HepG2 (cell line): ENCODE measurements around the gene TMEM134. TPM values are rescaled to one million over a fixed set of nuclear protein-coding genes. Genes with fewer than 3 reads are reported as not detected.
A peak's percentile ranks its signal among the peaks of the same experiment; 100 is the strongest.

Experiments
- FOXA3 ChIP-seq: IDR thresholded peaks from 2 replicates; pipeline ENCODE4 v1.6.1; 2016; ENCODE audit warnings: missing genetic modification reagents, missing compliant biosample characterization
- KDM4B ChIP-seq: sonication (generic); formaldehyde crosslinking; IDR thresholded peaks from 2 replicates; pipeline ENCODE4 v1.4.0; 2020; ENCODE audit warnings: missing genetic modification reagents
- LCORL ChIP-seq, 2 experiments: fragments of 450-650 bp in 1 of 2; sonication (generic) in 1 of 2; formaldehyde crosslinking in 1 of 2; IDR thresholded peaks; 2 replicates each; pipeline versions ENCODE4 v1.5.0 to v1.6.1; 2017 to 2020; ENCODE audit warnings: antibody characterized with exemption in 1 of 2, missing genetic modification reagents in 1 of 2
- MTERF4 ChIP-seq: sonication (generic); formaldehyde crosslinking; IDR thresholded peaks from 2 replicates; pipeline ENCODE4 v1.8.0; 2023; ENCODE audit warnings: mild to moderate bottlenecking, missing genetic modification reagents
- NR0B2 ChIP-seq: sonication (generic); formaldehyde crosslinking; IDR thresholded peaks from 2 replicates; pipeline ENCODE4 v1.4.0; 2020; ENCODE audit warnings: mild to moderate bottlenecking, missing genetic modification reagents
- PAF1 ChIP-seq: IDR thresholded peaks from 2 replicates; pipeline ENCODE4 v1.6.1; 2016; ENCODE audit warnings: missing genetic modification reagents, missing compliant biosample characterization
- SCMH1 ChIP-seq: sonication (generic); formaldehyde crosslinking; IDR thresholded peaks from 2 replicates; pipeline ENCODE4 v1.9.0; 2021; ENCODE audit warnings: missing genetic modification reagents, mild to moderate bottlenecking, borderline replicate concordance
- SMAD1 ChIP-seq: sonication (generic); formaldehyde crosslinking; IDR thresholded peaks from 2 replicates; pipeline ENCODE4 v1.4.0; 2020; ENCODE audit warnings: missing genetic modification reagents, low read depth, mild to moderate bottlenecking, borderline replicate concordance
- ZBTB26 ChIP-seq: IDR thresholded peaks from 2 replicates; pipeline ENCODE4 v1.6.1; 2016; ENCODE audit warnings: missing compliant biosample characterization, missing genetic modification reagents, borderline replicate concordance
- ZBTB49 ChIP-seq: sonication (generic); formaldehyde crosslinking; IDR thresholded peaks from 2 replicates; pipeline ENCODE4 v1.4.0; 2020; ENCODE audit warnings: missing genetic modification reagents, borderline replicate concordance
- ZIK1 ChIP-seq: sonication (generic); formaldehyde crosslinking; IDR thresholded peaks from 2 replicates; pipeline ENCODE4 v1.5.0; 2020; ENCODE audit warnings: mild to moderate bottlenecking, low read depth, missing genetic modification reagents, borderline replicate concordance
- ZNF224 ChIP-seq: sonication (generic); formaldehyde crosslinking; IDR thresholded peaks from 2 replicates; pipeline ENCODE4 v1.5.0; 2020; ENCODE audit warnings: mild to moderate bottlenecking, missing genetic modification reagents
- ZNF260 ChIP-seq: sonication (generic); formaldehyde crosslinking; IDR thresholded peaks from 2 replicates; pipeline ENCODE4 v1.4.0; 2020; ENCODE audit warnings: missing genetic modification reagents, low read depth, mild to moderate bottlenecking, borderline replicate concordance
- ZNF281 ChIP-seq: sonication (generic); formaldehyde crosslinking; IDR thresholded peaks from 2 replicates; pipeline ENCODE4 v1.4.0; 2020; ENCODE audit warnings: missing genetic modification reagents, borderline replicate concordance
- ZNF589 ChIP-seq: sonication (generic); formaldehyde crosslinking; conservative IDR thresholded peaks from 2 replicates; pipeline ENCODE4 v1.8.0; 2022; ENCODE audit warnings: mild to moderate bottlenecking, moderate library complexity, missing genetic modification reagents
- ZNF737 ChIP-seq: sonication (generic); formaldehyde crosslinking; IDR thresholded peaks from 2 replicates; pipeline ENCODE4 v1.5.0; 2020; ENCODE audit warnings: missing genetic modification reagents, mild to moderate bottlenecking, borderline replicate concordance
- ZNF770 ChIP-seq: sonication (generic); formaldehyde crosslinking; IDR thresholded peaks from 2 replicates; pipeline ENCODE4 v1.5.0; 2020; ENCODE audit warnings: mild to moderate bottlenecking, missing genetic modification reagents
- ZNF782 ChIP-seq: sonication (generic); formaldehyde crosslinking; IDR thresholded peaks from 2 replicates; pipeline ENCODE4 v1.4.0; 2020; ENCODE audit warnings: missing genetic modification reagents, mild to moderate bottlenecking, borderline replicate concordance
- polyA plus RNA-seq, 8 experiments: library from polyadenylated mRNA; depleted of rRNA in 3 of 8; stranded (reverse) in 7 of 8; unstranded in 1 of 8; fragments of >200 nt; fragmentation: Illumina TruSeq in 4 of 8; extraction: Trizol in 4 of 8; gene quantifications; 2 replicates each; pipeline versions ENCODE4 v1.2.1 to v1.2.3, GENCODE V29; 2011 to 2016; ENCODE audit warnings: low read depth in 4 of 8, missing spikeins in 1 of 8, mixed read lengths in 1 of 8; ENCODE audit not compliant: insufficient read depth in 1 of 8
- total RNA-seq, 5 experiments: library from RNA; depleted of rRNA; stranded (reverse); fragments of >200 nt; fragmentation: Illumina TruSeq; extraction: Trizol; gene quantifications; 2 replicates each; pipeline ENCODE4 v1.2.3, GENCODE V29; 2016; ENCODE audit warnings: low read depth in 1 of 5

TMEM134 gene
- total and polyA plus RNA-seq, 2 of the 13 experiments (the other 11 are each of a cell fraction or from before 2014, with no cell fraction given), result 6.9 to 26.9 TPM

- no peak for TF ChIP-seq ZBTB49 (CRISPR knock-in tag)
- no peak for TF ChIP-seq NR0B2
- TF ChIP-seq PAF1 (CRISPR knock-in tag), result no peak
- no peak for TF ChIP-seq KDM4B
- TF ChIP-seq SMAD1 (CRISPR knock-in tag), result no peak
- TF ChIP-seq SCMH1 (CRISPR knock-in tag), result no peak
- TF ChIP-seq MTERF4, result peak; percentile 88; the same call in 1 of the 2 replicates
- TF ChIP-seq ZNF281 (CRISPR knock-in tag), result no peak
- 0 out of 2 replicates have a peak, but pooled peaks have one; percentile 10 for TF ChIP-seq FOXA3 (CRISPR knock-in tag)
- no peak for TF ChIP-seq ZNF260 (CRISPR knock-in tag)
- no peak for TF ChIP-seq ZBTB26 (CRISPR knock-in tag)
- 0 out of 2 replicates have a peak, but pooled peaks have one; percentile 55 for TF ChIP-seq ZNF224 (CRISPR knock-in tag)
- no peak for TF ChIP-seq ZNF737 (CRISPR knock-in tag)
- no peak for TF ChIP-seq ZNF782 (CRISPR knock-in tag)
- no peak for TF ChIP-seq ZIK1 (CRISPR knock-in tag)
- 0 out of 2 replicates have a peak, but pooled peaks have one; percentile 14 for TF ChIP-seq ZNF770 (CRISPR knock-in tag)
- no peak for TF ChIP-seq LCORL (IDR thresholded peaks at IDR 0.05)
- TF ChIP-seq LCORL (CRISPR knock-in tag; IDR thresholded peaks at IDR 0.05), result peak; percentile 44; the same call in 1 of the 2 replicates
- TF ChIP-seq ZNF589, result no peak
These were observed 38.9 kb upstream of the TMEM134 start, which contains the start of gene CDK2AP2 (continued) for GRCh38 chr11:67507864-67508485.
